Activated T-cell treated with anti-CD3 and anti-CD28 coated beads for 48 hours (primary cell): ENCODE measurements around the gene TGOLN2.
"Not testable (repeated sequence)": the region's sequence is repeated elsewhere in the genome, so short reads cannot be mapped to it uniquely, and the experiment has no call there.

Source experiments
- DNase-seq: peaks from one replicate; pipeline ENCODE4 v3.0.0-alpha.2; 2020; ENCODE audit warnings: low read depth

The TGOLN2 gene

GRCh38 chr2:85327822-85328617 lies at the start of gene TGOLN2:
Gene TGOLN2, minus strand, starts transcription at chr2:85327989. Its CDS starts 27 bp downstream, at chr2:85327962.
- peak; percentile 93 for DNase-seq

DNA sequence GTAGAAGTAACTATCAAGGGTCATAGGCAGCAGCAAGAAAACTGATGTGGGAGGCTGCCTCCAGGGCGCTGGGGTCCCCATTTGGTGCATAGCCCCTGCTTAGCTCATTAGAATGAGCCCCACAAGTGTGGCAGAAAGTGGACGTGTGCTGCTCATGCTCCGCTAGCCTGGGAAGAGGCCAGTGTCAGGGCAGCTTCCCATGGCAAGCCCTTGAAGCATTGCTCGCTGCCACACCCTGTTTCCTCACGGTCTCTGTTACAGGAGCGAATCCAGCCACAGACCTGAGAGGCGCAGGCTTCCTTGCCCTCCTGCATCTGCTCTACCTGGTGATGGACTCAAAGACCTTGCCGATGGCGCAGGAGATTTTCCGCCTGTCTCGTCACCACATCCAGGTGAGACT lies 49.3 kb upstream of the TGOLN2 start:
- DNase-seq = no peak

DNA sequence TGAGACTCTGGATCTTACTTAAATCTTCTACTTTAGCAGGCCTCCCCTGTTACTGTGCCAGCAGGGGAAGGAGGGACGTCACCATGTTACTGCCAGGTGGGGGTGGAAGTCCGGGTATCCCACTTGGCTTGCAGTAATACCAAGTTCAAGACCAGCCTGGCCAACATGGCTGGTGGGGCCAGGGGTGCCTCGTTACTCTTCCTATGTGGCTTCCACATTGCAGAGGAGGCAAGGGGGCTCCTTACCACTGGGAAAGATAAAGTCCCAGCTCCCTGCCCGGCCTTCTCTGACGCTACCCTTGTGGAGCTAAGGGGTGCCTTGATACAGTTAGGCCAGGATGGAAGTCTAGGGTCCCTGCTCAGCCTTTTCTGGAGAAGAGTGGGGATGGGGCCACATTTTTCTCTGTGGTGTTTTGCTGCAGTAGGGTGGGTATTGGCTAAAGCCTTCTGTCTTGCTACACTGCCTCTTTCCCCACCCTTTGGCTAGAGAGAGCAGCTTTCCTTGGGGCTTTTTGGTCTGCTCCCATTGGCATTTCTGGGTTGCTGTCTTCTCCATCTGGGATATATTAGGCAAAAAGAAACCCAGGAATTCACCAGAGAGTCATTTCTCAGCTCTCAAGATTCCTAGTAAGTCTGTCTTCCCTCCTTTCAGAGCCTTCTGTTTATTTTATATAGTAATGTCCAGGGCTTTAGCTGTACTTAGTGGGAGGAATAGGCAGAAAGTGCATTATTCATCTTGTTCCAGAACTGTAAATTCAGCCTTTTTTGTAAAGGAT lies 48.7 kb upstream of the TGOLN2 start:
- DNase-seq = no peak

GRCh38 chr2:85371045-85371444 lies 43.3 kb upstream of the TGOLN2 start:
- DNase-seq = no peak

DNA sequence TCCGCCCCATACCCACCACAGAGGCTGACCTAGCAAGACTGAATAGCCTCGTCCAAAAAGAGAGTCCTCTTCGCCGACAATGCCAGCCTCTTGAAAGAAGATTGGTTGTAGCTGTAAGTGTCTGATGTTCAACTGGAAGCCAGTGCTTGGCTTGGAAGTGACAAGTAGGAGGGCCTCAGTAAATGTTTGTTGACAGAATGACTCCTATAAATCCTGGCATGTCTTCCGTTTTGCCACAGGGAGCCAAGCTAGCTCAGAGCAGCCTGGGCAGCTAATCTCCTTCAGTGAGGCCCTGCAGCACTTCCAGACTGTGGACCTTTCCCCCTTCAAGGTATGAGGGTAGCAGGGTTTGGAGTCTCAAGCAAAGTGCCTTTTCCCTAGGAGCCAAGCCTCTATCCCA lies 41.7 kb upstream of the TGOLN2 start:
- no peak for DNase-seq

DNA sequence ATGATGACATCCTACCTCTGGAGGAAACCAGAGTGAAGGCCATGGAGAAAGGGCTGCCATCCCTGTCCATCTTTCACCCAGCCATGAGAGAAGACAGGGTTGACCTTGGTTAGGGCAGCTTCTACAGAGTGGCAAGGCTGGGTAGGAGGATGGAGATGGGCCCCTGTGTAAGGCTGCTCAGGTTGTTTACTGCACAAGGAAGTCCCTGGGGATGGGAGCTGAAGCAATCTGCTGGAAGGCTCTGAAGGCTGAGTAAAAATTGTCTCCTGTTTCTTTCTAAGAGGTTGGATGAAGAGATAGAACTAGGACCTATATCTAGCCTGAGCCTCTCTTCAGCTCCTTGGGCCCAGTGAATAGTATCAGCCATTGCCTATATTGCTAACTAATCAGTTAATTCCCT lies 41.1 kb upstream of the TGOLN2 start:
- no peak for DNase-seq

DNA sequence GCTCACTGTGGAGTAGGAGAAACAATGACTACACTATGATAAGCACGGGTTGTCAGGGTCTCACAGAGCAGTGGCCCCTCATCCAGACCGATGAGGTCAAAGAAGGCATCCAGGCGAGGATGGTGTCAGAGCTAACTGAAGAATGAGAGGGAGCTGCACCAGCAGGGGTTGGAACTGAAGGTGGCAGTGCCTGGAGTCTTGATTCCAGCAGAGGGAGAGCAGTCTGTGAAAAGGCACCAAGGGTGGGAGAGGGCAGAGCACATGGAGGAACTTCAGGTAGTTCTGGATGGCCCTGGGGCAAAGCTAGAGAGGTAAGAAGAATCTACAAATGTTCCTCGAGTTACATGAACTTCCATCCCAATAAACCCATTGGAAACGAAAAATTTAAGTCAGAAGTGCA lies 39.4 kb upstream of the TGOLN2 start:
- DNase-seq = no peak

DNA sequence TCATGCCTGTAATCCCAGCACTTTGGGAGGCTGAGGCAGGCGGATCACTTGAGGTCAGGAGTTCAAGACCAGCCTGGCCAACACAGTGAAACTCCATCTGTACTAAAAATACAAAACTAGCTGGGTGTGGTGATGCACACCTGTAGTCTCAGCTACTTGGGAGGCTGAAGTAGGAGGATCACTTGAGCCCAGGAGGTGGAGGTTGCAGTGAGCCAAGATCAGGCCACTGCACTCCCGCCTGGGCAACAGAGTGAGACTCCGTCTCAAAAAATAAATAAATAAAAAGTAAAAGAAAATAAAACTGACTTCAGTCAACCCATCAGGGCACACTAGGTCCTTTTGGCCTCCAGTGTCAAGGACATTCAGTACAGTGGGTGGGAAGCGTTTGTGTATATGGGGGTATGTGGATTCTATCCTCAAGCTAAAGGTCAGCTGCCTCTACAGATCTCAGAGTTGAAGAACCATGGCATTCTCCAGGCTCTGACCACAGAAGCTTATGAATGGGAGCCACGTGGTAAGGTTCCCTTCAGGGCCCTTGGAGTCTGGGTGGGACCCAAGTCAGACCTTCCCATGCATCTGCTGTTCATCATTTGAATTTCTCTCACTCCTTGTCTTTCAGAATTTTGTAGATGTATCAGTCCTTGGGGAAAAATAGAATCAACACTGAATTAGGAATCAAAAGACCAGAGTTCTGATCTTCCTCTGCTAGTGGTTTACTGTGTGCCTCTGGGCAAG lies 35.0 kb upstream of the TGOLN2 start:
- DNase-seq = not testable (repeated sequence)

- DNase-seq = no peak
These were observed 29.9 kb upstream of the TGOLN2 start for GRCh38 chr2:85357736-85358135.

DNA sequence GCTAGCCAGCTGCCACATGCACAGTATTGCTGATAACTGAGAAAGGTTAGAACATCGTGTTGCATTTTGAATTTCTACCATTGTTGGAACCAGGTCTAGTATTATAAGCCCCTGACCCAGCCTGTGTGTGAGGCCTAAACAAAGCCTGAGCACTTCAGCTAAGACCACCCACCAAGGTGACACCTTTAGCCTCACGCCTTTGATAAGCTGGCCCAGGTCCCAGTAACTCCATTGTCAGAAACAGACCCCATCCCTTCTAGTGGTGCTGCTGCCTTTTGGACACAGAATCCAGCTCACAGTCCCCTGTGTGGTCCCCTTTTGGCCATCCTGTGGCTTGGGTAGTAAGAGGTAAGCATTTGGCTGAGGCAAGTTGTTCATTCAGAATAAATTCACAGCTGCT lies 28.4 kb upstream of the TGOLN2 start:
- DNase-seq = no peak

DNA sequence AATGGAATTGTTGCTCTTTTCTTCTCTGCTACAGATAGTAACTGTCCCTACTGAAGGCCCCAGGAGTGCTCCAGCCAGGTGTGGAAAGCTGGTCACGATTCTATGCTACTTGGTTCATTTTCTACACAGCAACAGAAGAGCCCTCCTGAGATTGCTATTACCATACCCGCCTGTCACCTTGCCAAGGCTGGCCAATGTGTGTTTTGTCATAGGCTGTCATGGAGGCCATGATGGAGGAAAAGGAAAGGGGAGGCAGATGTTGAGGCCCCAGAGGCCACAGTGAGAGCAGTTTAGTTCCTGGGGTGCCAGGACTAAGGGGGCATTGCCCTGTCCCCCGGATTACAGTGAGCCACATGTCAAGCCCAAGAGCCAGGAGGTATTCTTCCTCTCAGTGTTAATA lies 27.7 kb upstream of the TGOLN2 start:
- DNase-seq = no peak

DNA sequence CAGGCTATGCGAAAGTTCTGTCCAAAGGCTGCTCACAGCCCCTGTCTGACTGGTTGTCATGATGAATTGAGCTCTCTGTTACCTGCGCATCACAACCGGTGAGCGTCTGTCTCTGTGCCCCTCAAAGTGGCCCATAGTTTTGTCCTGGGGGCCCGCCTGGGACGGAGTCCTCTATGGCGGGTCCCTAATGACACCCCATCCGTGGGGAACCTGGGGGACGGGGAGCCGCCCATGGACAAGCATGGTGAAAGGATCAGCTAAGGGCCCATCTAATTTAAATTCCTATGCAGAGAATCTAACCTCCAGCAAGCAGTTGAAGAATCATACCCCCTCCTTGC lies 27.3 kb upstream of the TGOLN2 start:
- DNase-seq = no peak

DNA sequence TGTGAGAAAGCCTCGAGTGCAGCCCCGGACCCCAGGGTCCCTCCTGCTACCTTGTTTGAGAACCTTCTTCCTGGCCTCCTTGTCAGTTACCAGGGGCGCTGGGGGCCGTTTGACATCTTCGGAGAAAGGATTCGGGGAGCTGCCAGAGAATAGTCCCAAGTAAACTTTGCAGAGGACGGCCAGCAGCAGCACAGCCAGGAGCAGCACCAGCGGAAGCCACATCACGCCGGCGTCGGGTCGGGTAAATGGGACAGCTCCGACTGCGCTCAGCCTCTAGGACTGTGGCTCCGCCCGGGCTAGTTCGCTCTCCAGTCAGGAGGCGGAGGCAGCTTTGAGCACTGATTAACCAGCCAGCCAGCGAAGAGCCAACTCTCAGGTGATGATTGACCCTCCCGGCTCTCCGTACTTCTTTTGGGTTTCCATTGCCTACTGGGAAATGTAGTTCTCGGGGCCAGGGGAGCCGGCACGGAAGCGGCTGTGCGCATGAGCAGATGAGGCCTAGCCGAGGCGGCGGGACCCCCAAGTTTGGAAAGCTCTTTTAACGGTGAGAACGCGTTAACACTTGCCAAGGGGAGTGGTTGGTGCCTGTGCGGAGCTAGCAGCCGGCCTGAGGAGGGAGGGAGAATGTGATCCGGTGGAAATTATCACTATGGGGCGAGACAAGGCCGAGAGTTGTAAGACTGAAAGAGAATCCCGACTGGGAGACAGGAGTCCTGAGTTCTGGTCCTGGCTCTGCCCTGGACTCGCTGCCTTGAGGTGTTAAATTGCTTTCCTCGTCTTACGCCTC lies 26.7 kb upstream of the TGOLN2 start, which contains the start of the genes ELMOD3 and RETSAT:
TSS of gene ELMOD3 (plus strand) at position 484 of the 787 bp plus-strand sequence. CDS start 2,430 bp downstream, outside the sequence.
TSS of gene RETSAT (minus strand) at position 243 of the 787 bp plus-strand sequence. CDS start at position 222, 21 bp downstream.
- DNase-seq = peak; percentile 92

DNA sequence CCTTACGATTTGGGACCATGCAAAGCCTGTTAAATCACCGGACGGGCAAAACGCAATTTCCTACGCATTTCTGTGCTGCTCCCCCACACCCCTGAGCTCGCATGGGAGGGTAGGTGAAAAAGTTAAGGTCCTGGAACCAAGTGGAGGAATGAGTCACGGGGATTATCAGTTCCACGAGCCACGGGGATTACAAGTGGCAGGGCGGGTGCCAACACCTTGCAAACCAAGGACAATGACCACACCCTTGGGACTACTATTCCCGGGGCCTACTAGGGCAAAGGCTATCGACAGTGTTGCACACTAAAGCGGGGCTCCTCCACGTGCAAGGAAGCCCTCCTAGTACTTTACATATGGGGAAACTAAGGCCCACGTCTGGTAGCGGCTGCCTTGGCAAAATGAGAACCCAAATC lies 26.1 kb upstream of the TGOLN2 start:
- DNase-seq = peak; percentile 5

DNA sequence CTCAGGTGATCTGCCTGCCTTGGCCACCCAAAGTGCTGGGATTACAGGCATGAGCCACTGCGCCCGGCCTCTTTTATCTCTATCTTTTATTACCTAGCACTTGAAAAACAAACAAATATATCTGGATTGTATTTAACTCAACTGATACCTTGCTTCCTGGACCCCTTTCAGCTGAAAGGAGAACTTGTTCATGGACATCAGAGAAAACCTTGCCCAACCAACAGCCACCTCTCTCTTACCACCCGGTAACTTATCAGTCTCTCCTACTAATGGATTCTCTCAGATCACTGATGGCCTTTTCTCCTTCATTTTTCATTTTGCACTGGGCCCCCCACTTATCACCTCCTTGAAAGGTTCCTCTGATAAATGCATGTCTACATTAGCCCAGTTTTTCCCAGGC lies 19.8 kb upstream of the TGOLN2 start:
- DNase-seq = no peak

GRCh38 chr2:85344356-85344954 lies 16.7 kb upstream of the TGOLN2 start:
- no peak for DNase-seq

GRCh38 chr2:85343207-85343895 lies 15.6 kb upstream of the TGOLN2 start:
- DNase-seq = not testable (repeated sequence)

DNA sequence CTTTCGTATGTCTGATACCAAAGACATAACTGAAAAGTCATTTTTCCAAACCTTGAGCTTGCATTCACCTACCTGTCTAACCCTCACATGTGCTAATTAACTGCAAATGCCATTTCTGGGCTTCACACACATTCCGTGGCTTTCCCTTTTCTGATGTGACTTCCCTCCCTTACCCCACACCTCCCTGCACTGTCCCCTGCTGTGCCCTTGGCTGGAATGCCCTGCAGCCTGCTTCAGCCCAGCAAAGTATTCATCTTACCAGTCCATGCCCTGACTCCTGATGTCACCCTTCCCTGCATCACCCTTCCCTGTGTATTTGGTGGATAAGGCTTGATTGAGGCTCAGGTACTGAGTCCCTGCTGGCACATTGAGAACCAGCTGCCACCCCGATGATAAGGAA lies 14.4 kb upstream of the TGOLN2 start:
- no peak for DNase-seq

GRCh38 chr2:85341269-85342029 lies 13.7 kb upstream of the TGOLN2 start:
- DNase-seq = no peak
